ENCODE measurements around the gene MTUS2.

MTUS2 gene

DNA sequence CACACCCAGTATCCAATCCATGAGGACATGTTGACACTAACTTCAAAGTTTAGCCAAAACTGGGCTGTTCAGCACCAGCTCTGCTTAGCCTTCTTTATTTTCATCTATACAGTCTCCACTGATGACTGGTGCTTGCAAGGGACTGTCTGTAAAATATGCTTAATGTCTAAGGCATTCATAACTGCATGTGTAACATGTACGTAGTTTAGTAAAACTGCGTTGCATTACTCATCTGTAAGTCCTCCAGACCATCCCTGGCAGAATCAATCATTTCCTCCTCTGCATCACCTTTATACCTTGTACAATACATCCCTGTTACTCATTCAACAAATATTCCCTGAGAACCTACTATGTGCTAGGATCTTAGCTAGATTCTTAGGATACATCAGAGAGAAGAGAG, 362.1 kb downstream of the MTUS2 start:
- TF ChIP-seq SPI1 (IDR thresholded peaks at IDR 0.05; ENCODE audit: borderline replicate concordance, low read depth) (no peak), POLR2AphosphoS5 (IDR thresholded peaks at IDR 0.05; ENCODE audit: low read depth) (no peak), GABPA (IDR thresholded peaks at IDR 0.05; ENCODE audit: low read depth) (no peak)
- TF ChIP-seq, protein P1, sequence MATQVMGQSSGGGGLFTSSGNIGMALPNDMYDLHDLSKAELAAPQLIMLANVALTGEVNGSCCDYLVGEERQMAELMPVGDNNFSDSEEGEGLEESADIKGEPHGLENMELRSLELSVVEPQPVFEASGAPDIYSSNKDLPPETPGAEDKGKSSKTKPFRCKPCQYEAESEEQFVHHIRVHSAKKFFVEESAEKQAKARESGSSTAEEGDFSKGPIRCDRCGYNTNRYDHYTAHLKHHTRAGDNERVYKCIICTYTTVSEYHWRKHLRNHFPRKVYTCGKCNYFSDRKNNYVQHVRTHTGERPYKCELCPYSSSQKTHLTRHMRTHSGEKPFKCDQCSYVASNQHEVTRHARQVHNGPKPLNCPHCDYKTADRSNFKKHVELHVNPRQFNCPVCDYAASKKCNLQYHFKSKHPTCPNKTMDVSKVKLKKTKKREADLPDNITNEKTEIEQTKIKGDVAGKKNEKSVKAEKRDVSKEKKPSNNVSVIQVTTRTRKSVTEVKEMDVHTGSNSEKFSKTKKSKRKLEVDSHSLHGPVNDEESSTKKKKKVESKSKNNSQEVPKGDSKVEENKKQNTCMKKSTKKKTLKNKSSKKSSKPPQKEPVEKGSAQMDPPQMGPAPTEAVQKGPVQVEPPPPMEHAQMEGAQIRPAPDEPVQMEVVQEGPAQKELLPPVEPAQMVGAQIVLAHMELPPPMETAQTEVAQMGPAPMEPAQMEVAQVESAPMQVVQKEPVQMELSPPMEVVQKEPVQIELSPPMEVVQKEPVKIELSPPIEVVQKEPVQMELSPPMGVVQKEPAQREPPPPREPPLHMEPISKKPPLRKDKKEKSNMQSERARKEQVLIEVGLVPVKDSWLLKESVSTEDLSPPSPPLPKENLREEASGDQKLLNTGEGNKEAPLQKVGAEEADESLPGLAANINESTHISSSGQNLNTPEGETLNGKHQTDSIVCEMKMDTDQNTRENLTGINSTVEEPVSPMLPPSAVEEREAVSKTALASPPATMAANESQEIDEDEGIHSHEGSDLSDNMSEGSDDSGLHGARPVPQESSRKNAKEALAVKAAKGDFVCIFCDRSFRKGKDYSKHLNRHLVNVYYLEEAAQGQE (IDR thresholded peaks at IDR 0.05; ENCODE audit: insufficient replicate concordance, low read depth): no peak
- TF ChIP-seq, protein P2, sequence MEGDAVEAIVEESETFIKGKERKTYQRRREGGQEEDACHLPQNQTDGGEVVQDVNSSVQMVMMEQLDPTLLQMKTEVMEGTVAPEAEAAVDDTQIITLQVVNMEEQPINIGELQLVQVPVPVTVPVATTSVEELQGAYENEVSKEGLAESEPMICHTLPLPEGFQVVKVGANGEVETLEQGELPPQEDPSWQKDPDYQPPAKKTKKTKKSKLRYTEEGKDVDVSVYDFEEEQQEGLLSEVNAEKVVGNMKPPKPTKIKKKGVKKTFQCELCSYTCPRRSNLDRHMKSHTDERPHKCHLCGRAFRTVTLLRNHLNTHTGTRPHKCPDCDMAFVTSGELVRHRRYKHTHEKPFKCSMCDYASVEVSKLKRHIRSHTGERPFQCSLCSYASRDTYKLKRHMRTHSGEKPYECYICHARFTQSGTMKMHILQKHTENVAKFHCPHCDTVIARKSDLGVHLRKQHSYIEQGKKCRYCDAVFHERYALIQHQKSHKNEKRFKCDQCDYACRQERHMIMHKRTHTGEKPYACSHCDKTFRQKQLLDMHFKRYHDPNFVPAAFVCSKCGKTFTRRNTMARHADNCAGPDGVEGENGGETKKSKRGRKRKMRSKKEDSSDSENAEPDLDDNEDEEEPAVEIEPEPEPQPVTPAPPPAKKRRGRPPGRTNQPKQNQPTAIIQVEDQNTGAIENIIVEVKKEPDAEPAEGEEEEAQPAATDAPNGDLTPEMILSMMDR (IDR thresholded peaks at IDR 0.05; ENCODE audit: insufficient read depth, low read length): no peak
- Histone ChIP-seq H3K27ac (replicated peaks) (no peak overlapping the region), H3K27me3 (ENCODE audit: insufficient read depth, poor library complexity, severe bottlenecking) (no peaks in the 10 kb centered on the region), H3K4me3 (replicated peaks; ENCODE audit: insufficient read depth, low read length) (no peak overlapping the region)
- DNase-seq (ENCODE audit: low read depth in 1 of 2, low spot score in 1 of 2): no peak

DNA sequence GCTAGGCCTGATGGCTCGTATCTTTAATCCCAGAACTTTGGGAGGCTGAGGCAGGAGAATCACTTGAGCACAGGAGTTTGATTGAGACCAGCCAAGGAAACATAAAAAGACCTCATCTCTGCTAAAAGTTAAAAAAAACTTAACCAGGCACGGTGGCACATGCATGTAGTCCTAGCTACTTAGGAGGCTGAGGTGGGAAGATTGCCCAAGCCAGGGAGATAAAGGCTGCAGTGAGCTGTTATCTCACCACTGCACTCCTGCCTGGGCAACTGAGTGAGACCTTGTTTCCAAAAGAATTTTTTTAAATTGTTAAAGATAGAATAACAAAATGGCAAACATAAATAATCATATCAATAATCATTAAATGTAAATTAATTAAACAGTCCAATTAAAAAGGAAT, 365.8 kb downstream of the MTUS2 start:
- no peak overlapping the region for H3K27ac ChIP-seq (replicated peaks)
- no peak for TF ChIP-seq SPI1 (IDR thresholded peaks at IDR 0.05; ENCODE audit: borderline replicate concordance, low read depth)
- TF ChIP-seq POLR2AphosphoS5 (IDR thresholded peaks at IDR 0.05; ENCODE audit: low read depth): no peak
- TF ChIP-seq, protein P2 (IDR thresholded peaks at IDR 0.05; ENCODE audit: insufficient read depth, low read length): no peak
- TF ChIP-seq, protein P1 (IDR thresholded peaks at IDR 0.05; ENCODE audit: insufficient replicate concordance, low read depth): no peak
- TF ChIP-seq GABPA (IDR thresholded peaks at IDR 0.05; ENCODE audit: low read depth): no peak
- no peak overlapping the region for H3K4me3 ChIP-seq (replicated peaks; ENCODE audit: insufficient read depth, low read length)
- no peaks in the 10 kb centered on the region for H3K27me3 ChIP-seq (ENCODE audit: insufficient read depth, poor library complexity, severe bottlenecking)
- no peak for DNase-seq (ENCODE audit: low read depth in 1 of 2, low spot score in 1 of 2)

DNA sequence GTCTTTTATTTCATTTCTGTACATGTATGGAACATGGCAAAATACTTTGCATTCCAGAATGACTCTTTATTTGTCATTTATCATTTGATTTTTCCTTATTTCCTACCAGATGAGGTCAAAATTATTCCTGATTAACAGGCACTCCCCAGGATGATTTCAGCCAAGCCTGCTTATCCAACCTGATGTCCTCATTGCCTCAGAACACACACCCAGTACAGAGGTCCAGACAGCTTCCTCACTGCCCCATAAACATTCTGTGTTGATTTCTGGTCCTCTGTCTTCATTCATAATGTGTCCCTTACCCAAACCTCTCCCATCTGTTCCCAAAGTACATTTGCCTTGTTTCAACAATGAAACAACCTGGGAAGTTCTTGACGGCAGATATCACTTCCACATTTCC, 367.4 kb downstream of the MTUS2 start:
- DNase-seq (ENCODE audit: low read depth in 1 of 2, low spot score in 1 of 2): no peak
- H3K4me3 ChIP-seq (replicated peaks; ENCODE audit: insufficient read depth, low read length): no peak overlapping the region
- TF ChIP-seq, protein P2 (IDR thresholded peaks at IDR 0.05; ENCODE audit: insufficient read depth, low read length): no peak
- TF ChIP-seq SPI1 (IDR thresholded peaks at IDR 0.05; ENCODE audit: borderline replicate concordance, low read depth): no peak
- no peak for TF ChIP-seq POLR2AphosphoS5 (IDR thresholded peaks at IDR 0.05; ENCODE audit: low read depth)
- no peak for TF ChIP-seq GABPA (IDR thresholded peaks at IDR 0.05; ENCODE audit: low read depth)
- TF ChIP-seq, protein P1 (IDR thresholded peaks at IDR 0.05; ENCODE audit: insufficient replicate concordance, low read depth): no peak
- H3K27ac ChIP-seq (replicated peaks): no peak overlapping the region
- H3K27me3 ChIP-seq (ENCODE audit: insufficient read depth, poor library complexity, severe bottlenecking): no peaks in the 10 kb centered on the region

Data from HL-60 (cell line).